ENCODE results near the gene CXCR6.

GRCh38 chr3:45978006-45978761 is 34.9 kb downstream of the CXCR6 start:
- TF ChIP-seq CTCF (IDR thresholded peaks at IDR 0.05; ENCODE audit: low read depth, low read length, poor library complexity, severe bottlenecking): no peak
- no peak for TF ChIP-seq EZH2phosphoT487 (IDR thresholded peaks at IDR 0.05; ENCODE audit: borderline replicate concordance, low read length)

All from DOHH2 (cell line).